Activated T-helper 1 cell treated with Interleukin-2 at 50 U/mL for 16 hours (primary cell): ENCODE data around the gene NOCT.
A peak's percentile ranks its signal among the peaks of the same experiment; 100 is the strongest.
"Not testable (repeated sequence)": the region's sequence is repeated elsewhere in the genome, so short reads cannot be mapped to it uniquely, and the experiment has no call there.

Source experiments
- DNase-seq: peaks from one replicate; pipeline ENCODE4 v3.0.0-alpha.2; 2020; ENCODE audit warnings: low read depth

NOCT gene

GRCh38 chr4:139015269-139015947 is at the start of gene NOCT:
TSS of gene NOCT (plus strand) at chr4:139015781. CDS start at chr4:139015982, 201 bp downstream.
- peak; percentile 80 for DNase-seq

- no peak for DNase-seq
Measured at GRCh38 chr4:138967313-138967712, 48.3 kb upstream of the NOCT start.

GRCh38 chr4:138972956-138973801 is 42.4 kb upstream of the NOCT start:
- DNase-seq, result no peak

GRCh38 chr4:138975225-138975624 is 40.4 kb upstream of the NOCT start:
- no peak for DNase-seq

- no peak for DNase-seq
Measured at GRCh38 chr4:138976526-138976925, 39.1 kb upstream of the NOCT start.

GRCh38 chr4:138977524-138977923 is 38.1 kb upstream of the NOCT start:
- no peak for DNase-seq

- DNase-seq, result no peak
Measured at GRCh38 chr4:138978028-138978585, 37.5 kb upstream of the NOCT start.

GRCh38 chr4:138978600-138978999 is 37.0 kb upstream of the NOCT start:
- DNase-seq, result no peak

- no peak for DNase-seq
Measured at GRCh38 chr4:138979742-138980141, 35.8 kb upstream of the NOCT start.

GRCh38 chr4:138981930-138982390 is 33.6 kb upstream of the NOCT start:
- DNase-seq, result no peak

- DNase-seq, result no peak
Measured at GRCh38 chr4:138982754-138983153, 32.8 kb upstream of the NOCT start.

- DNase-seq, result no peak
Measured at GRCh38 chr4:138983690-138984089, 31.9 kb upstream of the NOCT start.

- no peak for DNase-seq
Measured at GRCh38 chr4:138984647-138985046, 30.9 kb upstream of the NOCT start.

GRCh38 chr4:138992676-138993075 is 22.9 kb upstream of the NOCT start:
- DNase-seq, result no peak

- DNase-seq, result no peak
Measured at GRCh38 chr4:138996090-138996489, 19.5 kb upstream of the NOCT start.

GRCh38 chr4:138999666-139000065 is 15.9 kb upstream of the NOCT start:
- no peak for DNase-seq

- not testable (repeated sequence) for DNase-seq
Measured at GRCh38 chr4:139000134-139000533, 15.4 kb upstream of the NOCT start.

- DNase-seq, result not testable (repeated sequence)
Measured at GRCh38 chr4:139001430-139001829, 14.2 kb upstream of the NOCT start.

- DNase-seq, result not testable (repeated sequence)
Measured at GRCh38 chr4:139003668-139004067, 11.9 kb upstream of the NOCT start.

- DNase-seq, result no peak
Measured at GRCh38 chr4:139005774-139006173, 9.8 kb upstream of the NOCT start.

GRCh38 chr4:139007640-139008039 is 7.9 kb upstream of the NOCT start:
- no peak for DNase-seq

- not testable (repeated sequence) for DNase-seq
Measured at GRCh38 chr4:139008278-139008677, 7.3 kb upstream of the NOCT start.

- no peak for DNase-seq
Measured at GRCh38 chr4:139009702-139010101, 5.9 kb upstream of the NOCT start.
